GM10248 (cell line): ENCODE results near the gene CSRP1.

Experiments
- CTCF ChIA-PET: fragments of 300-600 bp; sonication (Branson Sonifier 250); formaldehyde crosslinking; extraction: SDS; loops from one replicate; lab custom pipeline; 2021; ENCODE audit warnings: antibody characterized with exemption; lab: Yijun Ruan, JAX
- POLR2A ChIA-PET: fragments of 350-650 bp; sonication (Branson Sonifier 250); formaldehyde crosslinking; extraction: SDS; loops from one replicate; lab custom pipeline; 2020; ENCODE audit warnings: antibody characterized with exemption; lab: Yijun Ruan, JAX
- DNase-seq: peaks from one replicate; pipeline ENCODE4 v3.0.0; 2012; ENCODE audit errors: extremely low spot score
- CTCF ChIP-seq: IDR thresholded peaks from 2 replicates; pipeline ENCODE4 v1.5.1; 2012; ENCODE audit warnings: mild to moderate bottlenecking, low read depth; ENCODE audit errors: extremely low read depth, missing control alignments, control extremely low read depth

Gene CSRP1

DNA sequence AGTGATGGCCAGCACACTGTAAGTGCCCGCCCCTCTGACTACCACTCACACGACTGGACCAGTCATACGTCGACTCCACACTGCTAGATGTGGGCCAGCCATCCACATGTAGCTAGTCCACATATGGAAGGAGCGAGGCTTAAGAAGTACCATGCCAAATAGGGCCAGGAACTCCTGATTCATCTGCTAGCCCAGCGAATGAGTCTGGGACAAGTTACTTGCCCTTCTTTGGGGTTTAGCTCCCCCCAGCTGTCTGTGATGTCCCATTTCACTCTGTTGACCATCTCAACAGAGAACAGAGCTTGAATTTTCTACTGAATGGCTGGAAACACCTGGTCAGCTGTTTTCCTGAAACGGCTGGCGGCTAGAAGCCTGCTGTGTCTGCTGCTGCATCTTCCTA lies 5.8 kb downstream of the CSRP1 start:
- ChIA-PET CTCF (interaction anchor here (0.7 to 29.4 kb wide), 5 partner anchors 6 to 65 kb away, joined by 3 to 685 read pairs (median 504); partner anchors contain the start of gene CSRP1), POLR2A (no interaction called here)
- no peak for DNase-seq
- no peak for TF ChIP-seq CTCF

DNA sequence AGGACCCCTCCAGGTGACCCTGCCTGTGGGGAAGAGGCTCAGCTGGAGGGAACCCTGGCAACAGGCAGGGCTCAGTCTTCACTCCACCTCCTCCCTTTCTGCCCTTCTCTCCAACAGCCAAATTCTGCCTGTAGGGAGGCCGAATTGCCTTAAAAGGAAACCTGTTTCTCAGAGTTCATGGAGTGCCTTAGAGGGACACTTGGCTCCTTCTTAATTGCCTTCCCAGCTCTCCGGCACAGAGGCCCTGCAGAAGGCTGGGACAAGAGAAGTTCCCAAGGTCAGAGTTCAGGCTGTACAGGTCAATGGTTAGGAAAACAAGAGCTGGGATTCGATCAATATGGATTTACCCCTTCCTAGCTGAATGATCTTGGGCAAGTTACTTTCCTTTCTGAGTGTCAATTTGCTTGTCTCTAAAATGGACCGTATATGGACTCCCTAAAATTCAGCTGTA lies 6.2 kb downstream of the CSRP1 start:
- no peak for TF ChIP-seq CTCF
- CTCF ChIA-PET = interaction anchor here (0.7 to 29.4 kb wide), 6 partner anchors 5 to 115 kb away, joined by 3 to 685 read pairs (median 254); partner anchors contain the start of gene CSRP1
- POLR2A ChIA-PET = no interaction called here
- no peak for DNase-seq

DNA sequence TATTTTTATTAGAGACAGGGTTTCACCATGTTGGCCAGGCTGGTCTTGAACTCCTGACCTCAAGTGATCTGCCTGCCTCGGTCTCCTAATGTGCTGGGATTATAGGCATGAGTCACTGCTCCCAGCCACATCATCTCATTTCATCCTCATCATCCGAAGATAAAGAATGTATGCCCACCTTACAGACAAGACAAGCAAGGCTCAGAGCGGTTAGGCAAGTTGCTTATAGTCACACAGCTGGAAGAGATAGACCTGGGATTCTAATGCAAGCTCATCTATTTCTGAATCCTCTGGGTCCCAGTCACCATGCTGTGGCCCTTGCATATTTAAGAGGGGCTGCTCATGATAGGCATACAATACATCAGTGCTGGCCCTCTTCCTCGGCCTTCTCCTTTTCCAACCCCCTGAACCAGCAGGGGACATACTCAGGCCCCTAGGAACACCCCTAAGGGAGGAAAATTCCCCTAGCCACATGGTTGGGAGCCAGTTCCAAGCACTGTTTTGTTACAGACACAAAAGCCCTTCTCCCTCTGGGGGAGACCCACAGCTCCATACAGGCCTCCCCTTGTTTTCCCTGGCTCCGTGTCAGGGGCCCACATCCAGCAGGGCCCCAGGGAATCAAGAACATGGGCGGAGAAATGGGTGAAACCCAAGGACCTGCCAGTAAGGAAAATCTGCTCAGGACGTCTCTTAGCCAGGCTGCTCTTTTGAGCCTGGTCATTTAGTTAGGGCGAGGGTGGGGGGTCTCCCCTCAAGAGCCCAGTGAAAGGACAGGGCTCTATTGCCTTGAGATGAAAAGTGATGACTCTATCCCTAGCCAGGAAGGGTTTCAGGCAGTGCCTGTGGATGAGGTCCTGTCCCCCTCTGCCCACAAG lies 6.9 kb downstream of the CSRP1 start:
- no peak for DNase-seq
- ChIA-PET CTCF (interaction anchor here (1.1 to 29.4 kb wide), 5 partner anchors 4 to 114 kb away, joined by 3 to 685 read pairs (median 504); partner anchors contain the start of gene CSRP1), POLR2A (no interaction called here)
- no peak for TF ChIP-seq CTCF

- ChIA-PET POLR2A (no interaction called here), CTCF (interaction anchor here (1.0 to 29.4 kb wide), 6 partner anchors 4 to 64 kb away, joined by 3 to 685 read pairs (median 256); partner anchors contain the start of gene CSRP1)
- no peak for TF ChIP-seq CTCF
- no peak for DNase-seq
Measured at GRCh38 chr1:201499191-201499590, 7.7 kb downstream of the CSRP1 start.

DNA sequence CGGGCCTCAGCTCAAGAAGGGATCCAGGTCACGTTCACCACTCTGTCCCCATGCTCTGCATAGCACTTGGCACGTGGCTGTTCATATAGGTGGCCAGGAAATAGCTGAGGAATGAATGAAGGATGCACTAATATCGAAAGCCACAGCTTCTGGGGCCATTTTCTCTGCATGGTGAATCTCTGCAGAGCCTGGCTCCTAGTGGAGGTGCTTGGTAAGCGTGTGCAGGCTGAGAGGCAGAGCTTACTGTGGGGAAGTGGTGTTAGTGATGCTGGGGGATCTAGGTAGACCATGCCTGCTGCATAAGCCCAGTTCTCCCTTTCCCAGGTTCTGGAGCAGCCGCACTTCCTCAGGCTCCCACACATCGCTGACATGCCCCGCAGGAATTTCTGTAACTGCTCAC lies 8.3 kb downstream of the CSRP1 start:
- TF ChIP-seq CTCF = no peak
- ChIA-PET POLR2A (no interaction called here), CTCF (interaction anchor here (0.9 to 29.4 kb wide), 8 partner anchors 3 to 205 kb away, joined by 3 to 685 read pairs (median 6); partner anchors contain the start of gene CSRP1)
- no peak for DNase-seq

DNA sequence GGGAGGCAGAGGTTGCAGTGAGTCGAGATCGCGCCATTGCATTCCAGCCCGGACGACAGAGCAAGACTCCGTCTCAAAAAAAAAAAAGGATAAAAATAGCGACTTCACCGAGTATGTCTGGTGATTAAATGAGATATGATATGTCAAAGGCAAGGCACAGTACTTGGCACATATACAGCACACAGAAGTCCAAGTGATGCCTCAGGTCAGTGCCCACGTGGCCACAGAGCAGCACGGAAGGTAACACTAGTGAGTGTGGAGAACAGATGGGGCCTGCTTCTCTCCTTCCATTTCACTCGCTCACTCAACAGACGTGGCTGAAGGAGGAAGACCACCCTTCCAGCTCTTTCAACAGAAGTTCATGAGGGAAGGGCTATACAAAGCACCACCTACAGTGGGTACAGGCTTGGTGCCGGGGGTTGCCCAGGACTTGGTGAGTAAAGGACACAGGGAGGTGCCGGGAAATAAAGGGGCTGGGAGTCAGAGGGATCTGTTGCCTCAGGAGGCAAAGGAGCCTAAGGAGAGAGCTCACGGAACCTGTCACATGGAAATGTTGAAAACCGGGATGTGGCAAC lies 8.9 kb downstream of the CSRP1 start:
- TF ChIP-seq CTCF = no peak
- no peak for DNase-seq
- CTCF ChIA-PET = interaction anchor here (0.9 to 29.4 kb wide), 9 partner anchors 2 to 206 kb away, joined by 3 to 685 read pairs (median 5); partner anchors contain the start of gene CSRP1
- POLR2A ChIA-PET = no interaction called here
